SK-N-SH (cell line): ENCODE measurements around the gene SBF2. TPM values are rescaled to one million over a fixed set of nuclear protein-coding genes. Genes with fewer than 3 reads are reported as not detected.

ENCODE experiments used
- CTCF ChIA-PET: fragments of 300-600, 350-600 bp; formaldehyde crosslinking; extraction: SDS; loops from one replicate; lab custom pipeline; 2021; lab: Yijun Ruan, JAX
- POLR2A ChIA-PET: fragments of 350-600 bp; sonication (Branson Sonifier 250); formaldehyde crosslinking; extraction: SDS; loops from one replicate; lab custom pipeline; 2020; ENCODE audit warnings: antibody characterized with exemption, inconsistent platforms; lab: Yijun Ruan, JAX
- DNase-seq: peaks from one replicate; pipeline ENCODE4 v3.0.0; 2012
- H2AFZ ChIP-seq: fragments of 200-600 bp; sonication (generic); 2 replicates; pipeline ENCODE4 v1.8.1; 2016; ENCODE audit warnings: antibody characterized with exemption, mild to moderate bottlenecking, low read depth
- H3F3A ChIP-seq: fragments of 200-600 bp; sonication (generic); replicated peaks from 2 replicates; pipeline ENCODE3; 2016; ENCODE audit warnings: antibody characterized with exemption, mild to moderate bottlenecking; ENCODE audit not compliant: insufficient read depth
- H3K27ac ChIP-seq, 2 experiments: fragments of 200-500 bp in 1 of 2; fragments of 200-600 bp in 1 of 2; sonication (Bioruptor generic) in 1 of 2; sonication (generic), shearing (Covaris generic) in 1 of 2; 2 replicates each; pipeline versions ENCODE4 v1.5.1 to v1.6.1; 2014 to 2016; ENCODE audit warnings: low read depth in 2 of 2, inconsistent platforms in 1 of 2, low read length in 1 of 2, mild to moderate bottlenecking in 1 of 2, mixed read lengths in 1 of 2
- H3K27me3 ChIP-seq: fragments of 200-600 bp; sonication (generic), shearing (Covaris generic); 2 replicates; pipeline ENCODE4 v1.6.1; 2016; ENCODE audit warnings: mixed run types; ENCODE audit not compliant: insufficient read depth
- H3K36me3 ChIP-seq, 2 experiments: fragments of 200-500 bp in 1 of 2; fragments of 200-600 bp in 1 of 2; sonication (Bioruptor generic) in 1 of 2; sonication (generic) in 1 of 2; replicated peaks in 1 of 2; 2 replicates each; pipeline versions ENCODE3 to v1.5.1; 2014 to 2016; ENCODE audit warnings: low read length in 1 of 2, mild to moderate bottlenecking in 1 of 2; ENCODE audit not compliant: insufficient read depth in 2 of 2, control insufficient read depth in 1 of 2
- H3K4me1 ChIP-seq, 2 experiments: fragments of 200-500 bp in 1 of 2; fragments of 200-600 bp in 1 of 2; sonication (Bioruptor generic) in 1 of 2; sonication (generic), shearing (Covaris generic) in 1 of 2; 2 replicates each; pipeline versions ENCODE4 v1.5.1 to v1.6.1; 2014 to 2016; ENCODE audit warnings: low read depth in 1 of 2, low read length in 1 of 2, mixed run types in 1 of 2; ENCODE audit not compliant: insufficient read depth in 2 of 2, control insufficient read depth in 1 of 2
- H3K4me2 ChIP-seq: fragments of 200-600 bp; sonication (generic), shearing (Covaris generic); 2 replicates; pipeline ENCODE4 v1.6.1; 2017; ENCODE audit warnings: mixed run types
- H3K4me3 ChIP-seq, 2 experiments: fragments of 200-500 bp in 1 of 2; fragments of 200-600 bp in 1 of 2; sonication (Bioruptor generic) in 1 of 2; sonication (generic), shearing (Covaris generic) in 1 of 2; 2 replicates each; pipeline versions ENCODE4 v1.5.1 to v1.8.1; 2014 to 2016; ENCODE audit warnings: low read depth in 2 of 2, inconsistent platforms in 1 of 2, low read length in 1 of 2, mild to moderate bottlenecking in 1 of 2, mixed read lengths in 1 of 2, moderate library complexity in 1 of 2
- H3K79me2 ChIP-seq: fragments of 200-600 bp; sonication (generic); 2 replicates; pipeline ENCODE4 v1.8.1; 2017; ENCODE audit warnings: mild to moderate bottlenecking; ENCODE audit not compliant: insufficient read depth
- H3K9ac ChIP-seq: fragments of 200-600 bp; sonication (generic); 2 replicates; pipeline ENCODE4 v1.6.1; 2017; ENCODE audit warnings: mixed run types
- H3K9me2 ChIP-seq: fragments of 200-600 bp; sonication (generic); 2 replicates; pipeline ENCODE4 v1.6.1; 2017; ENCODE audit warnings: mixed run types
- H3K9me3 ChIP-seq: fragments of 200-600 bp; sonication (generic); 2 replicates; pipeline ENCODE4 v1.6.1; 2017; ENCODE audit warnings: mixed run types, mild to moderate bottlenecking, moderate library complexity
- H4K20me1 ChIP-seq: fragments of 200-600 bp; sonication (generic); 2 replicates; pipeline ENCODE4 v1.6.1; 2017; ENCODE audit warnings: mild to moderate bottlenecking, mixed run types; ENCODE audit not compliant: insufficient read depth
- EP300 ChIP-seq, 2 experiments: IDR thresholded peaks; 2 replicates each; pipeline versions ENCODE4 v1.4.0 to v1.6.1; 2012; ENCODE audit warnings: borderline replicate concordance in 1 of 2, low read depth in 1 of 2, low read length in 1 of 2
- FOSL2 ChIP-seq: IDR thresholded peaks from 2 replicates; pipeline ENCODE4 v1.4.0; 2012; ENCODE audit warnings: low read depth, mild to moderate bottlenecking, moderate library complexity, borderline replicate concordance
- FOXJ3 ChIP-seq: sonication (generic); formaldehyde crosslinking; IDR thresholded peaks from 2 replicates; pipeline ENCODE4 v1.5.1; 2020; ENCODE audit warnings: mild to moderate bottlenecking, missing genetic modification reagents
- FOXM1 ChIP-seq: IDR thresholded peaks from 2 replicates; pipeline ENCODE4 v1.4.0; 2012; ENCODE audit warnings: low read depth, mild to moderate bottlenecking
- GABPA ChIP-seq: IDR thresholded peaks from 2 replicates; pipeline ENCODE4 v1.4.0; 2012; ENCODE audit warnings: low read depth, mild to moderate bottlenecking
- GATA2 ChIP-seq: sonication (generic); formaldehyde crosslinking; IDR thresholded peaks from 2 replicates; pipeline ENCODE4 v1.5.0; 2020; ENCODE audit warnings: mild to moderate bottlenecking, missing genetic modification reagents
- MEF2A ChIP-seq: IDR thresholded peaks from 2 replicates; pipeline ENCODE4 v1.4.0; 2012; ENCODE audit warnings: low read depth, borderline replicate concordance
- RAD21 ChIP-seq: IDR thresholded peaks from 2 replicates; pipeline ENCODE4 v1.6.1; 2012; ENCODE audit warnings: mild to moderate bottlenecking, low read length
- RFX5 ChIP-seq: IDR thresholded peaks from 2 replicates; pipeline ENCODE4 v1.6.1; 2012; ENCODE audit warnings: mild to moderate bottlenecking, improper control_type of control experiment, low read length
- SIN3A ChIP-seq: IDR thresholded peaks from 2 replicates; pipeline ENCODE4 v1.6.1; 2012; ENCODE audit warnings: low read depth, mild to moderate bottlenecking, low read length, moderate library complexity, borderline replicate concordance
- SMC3 ChIP-seq: IDR thresholded peaks from 2 replicates; pipeline ENCODE4 v1.6.1; 2012; ENCODE audit warnings: low read depth, low read length, improper control_type of control experiment
- TAF1 ChIP-seq: IDR thresholded peaks from 2 replicates; pipeline ENCODE4 v1.6.1; 2012; ENCODE audit warnings: low read depth, mild to moderate bottlenecking, low read length, moderate library complexity, borderline replicate concordance
- TEAD4 ChIP-seq: IDR thresholded peaks from 2 replicates; pipeline ENCODE4 v1.4.0; 2012; ENCODE audit warnings: mild to moderate bottlenecking, borderline replicate concordance; ENCODE audit not compliant: insufficient read depth
- WGBS: methylation state at CpG from one replicate; pipeline ENCODE4 v1.1.6; 2017; ENCODE audit warnings: low lambda C conversion rate; 5-methylcytosine and 5-hydroxymethylcytosine counted together
- polyA plus RNA-seq, 3 experiments: library from polyadenylated mRNA; depleted of rRNA; stranded (reverse); fragments of >200 nt; gene quantifications; 2 replicates each; pipeline ENCODE4 v1.2.3, GENCODE V29; 2012
- TF ChIP-seq, protein P1 (sequence below): IDR thresholded peaks from 2 replicates; pipeline ENCODE4 v1.6.1; 2012; ENCODE audit warnings: mild to moderate bottlenecking, low read depth, low read length, moderate library complexity
- TF ChIP-seq, protein P2 (sequence below): IDR thresholded peaks from 2 replicates; pipeline ENCODE4; 2012
- TF ChIP-seq, protein P3 (sequence below): IDR thresholded peaks from 2 replicates; pipeline ENCODE4 v1.4.0; 2012; ENCODE audit warnings: low read depth, borderline replicate concordance

The SBF2 gene
- polyA plus RNA-seq, 1 of the 3 experiments (the other 2 are of a cell fraction): 23.0 TPM

DNA sequence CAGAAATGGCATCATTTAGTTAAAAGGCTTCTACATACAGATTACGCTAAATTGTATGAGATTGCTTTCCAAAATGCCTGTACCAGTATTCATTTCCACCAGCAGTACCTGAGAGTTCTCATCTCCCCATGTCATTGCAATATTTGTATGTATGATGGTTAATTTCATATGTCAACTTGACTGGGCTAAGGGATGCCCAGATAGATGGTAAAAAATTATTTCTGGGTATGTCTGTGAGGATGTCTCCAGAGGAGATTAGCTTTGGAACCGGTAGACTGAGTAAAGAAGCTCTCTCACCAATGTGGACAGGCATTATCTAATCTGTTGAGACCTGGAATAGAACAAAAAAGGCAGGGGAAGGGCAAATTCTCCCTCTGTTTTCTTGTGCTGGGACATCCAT is 17.8 kb upstream of the SBF2 start:
- Histone ChIP-seq H3K27ac (no peak overlapping the region), H2AFZ (no peak overlapping the region), H3F3A (peaks cover 14% of the 10 kb centered on the region), H3K9me3 (no peaks in the 10 kb centered on the region), H3K9ac (no peak overlapping the region), H3K27me3 (no peaks in the 10 kb centered on the region), H3K9me2 (no peaks in the 10 kb centered on the region), H3K4me3 (no peak overlapping the region), H3K4me2 (no peak overlapping the region), H3K79me2 (0 out of 2 replicates have a peak, but pooled peaks cover 6% of the 10 kb centered on the region), H3K36me3 (peaks cover 0 to under 1% of the 10 kb centered on the region in 2 experiments), H4K20me1 (peaks cover 7% of the 10 kb centered on the region; the same call in 1 of the 2 replicates), H3K4me1 (peaks cover 7 to 20% of the 10 kb centered on the region in 2 experiments; a peak in 3 of 4 replicates)
- POLR2A ChIA-PET: no interaction called here
- DNase-seq: no peak
- CTCF ChIA-PET: interaction anchor here (0.6 to 6.6 kb wide), 2 partner anchors 9 to 229 kb away, joined by 3 to 52 read pairs; partner anchors contain the start of gene RNF141
- TF ChIP-seq SMC3 (no peak), FOSL2 (no peak), TEAD4 (no peak), RAD21 (no peak), RFX5 (no peak), MEF2A (no peak), GABPA (no peak), FOXJ3 (CRISPR knock-in tag) (no peak), TAF1 (no peak)
- TF ChIP-seq, protein P1, sequence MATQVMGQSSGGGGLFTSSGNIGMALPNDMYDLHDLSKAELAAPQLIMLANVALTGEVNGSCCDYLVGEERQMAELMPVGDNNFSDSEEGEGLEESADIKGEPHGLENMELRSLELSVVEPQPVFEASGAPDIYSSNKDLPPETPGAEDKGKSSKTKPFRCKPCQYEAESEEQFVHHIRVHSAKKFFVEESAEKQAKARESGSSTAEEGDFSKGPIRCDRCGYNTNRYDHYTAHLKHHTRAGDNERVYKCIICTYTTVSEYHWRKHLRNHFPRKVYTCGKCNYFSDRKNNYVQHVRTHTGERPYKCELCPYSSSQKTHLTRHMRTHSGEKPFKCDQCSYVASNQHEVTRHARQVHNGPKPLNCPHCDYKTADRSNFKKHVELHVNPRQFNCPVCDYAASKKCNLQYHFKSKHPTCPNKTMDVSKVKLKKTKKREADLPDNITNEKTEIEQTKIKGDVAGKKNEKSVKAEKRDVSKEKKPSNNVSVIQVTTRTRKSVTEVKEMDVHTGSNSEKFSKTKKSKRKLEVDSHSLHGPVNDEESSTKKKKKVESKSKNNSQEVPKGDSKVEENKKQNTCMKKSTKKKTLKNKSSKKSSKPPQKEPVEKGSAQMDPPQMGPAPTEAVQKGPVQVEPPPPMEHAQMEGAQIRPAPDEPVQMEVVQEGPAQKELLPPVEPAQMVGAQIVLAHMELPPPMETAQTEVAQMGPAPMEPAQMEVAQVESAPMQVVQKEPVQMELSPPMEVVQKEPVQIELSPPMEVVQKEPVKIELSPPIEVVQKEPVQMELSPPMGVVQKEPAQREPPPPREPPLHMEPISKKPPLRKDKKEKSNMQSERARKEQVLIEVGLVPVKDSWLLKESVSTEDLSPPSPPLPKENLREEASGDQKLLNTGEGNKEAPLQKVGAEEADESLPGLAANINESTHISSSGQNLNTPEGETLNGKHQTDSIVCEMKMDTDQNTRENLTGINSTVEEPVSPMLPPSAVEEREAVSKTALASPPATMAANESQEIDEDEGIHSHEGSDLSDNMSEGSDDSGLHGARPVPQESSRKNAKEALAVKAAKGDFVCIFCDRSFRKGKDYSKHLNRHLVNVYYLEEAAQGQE: no peak
- 85% methylated on average over 2 of the region's 2 CpGs for WGBS

DNA sequence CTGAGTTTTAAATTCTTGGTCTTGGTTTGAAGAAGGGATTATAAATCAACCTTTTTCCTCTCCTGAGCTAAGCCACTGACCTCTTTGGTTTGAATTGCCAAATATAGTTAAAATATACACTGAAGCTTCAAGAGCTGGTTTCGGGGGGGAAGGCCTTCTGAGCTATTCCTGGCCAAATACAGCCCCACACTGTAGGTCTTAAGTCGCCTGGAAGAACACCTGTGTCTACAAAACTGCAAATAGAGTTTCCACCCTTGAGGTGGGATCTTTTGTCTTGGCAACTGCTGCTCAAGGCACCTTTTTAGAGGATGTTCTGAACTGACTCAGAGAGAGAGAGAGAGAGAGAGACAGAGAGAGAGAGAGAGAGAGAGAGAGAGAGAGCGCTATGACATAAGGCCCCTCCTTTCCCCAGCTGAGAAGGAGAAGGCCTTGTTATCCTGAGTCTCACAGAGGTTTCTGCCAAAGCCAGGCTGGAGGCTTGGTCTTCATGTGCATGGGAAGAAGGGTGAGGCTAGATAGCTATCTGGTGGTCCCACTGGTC is 16.4 kb upstream of the SBF2 start:
- Histone ChIP-seq H3K79me2 (peaks cover 19% of the 10 kb centered on the region; the same call in 1 of the 2 replicates), H3F3A (peaks cover 17% of the 10 kb centered on the region), H3K9ac (no peak overlapping the region), H2AFZ (no peak overlapping the region), H3K9me2 (no peaks in the 10 kb centered on the region), H3K27ac (no peak overlapping the region), H3K4me3 (no peak overlapping the region), H3K4me2 (no peak overlapping the region), H3K36me3 (peaks cover 0 to 5% of the 10 kb centered on the region in 2 experiments), H4K20me1 (peaks cover 10% of the 10 kb centered on the region; the same call in 1 of the 2 replicates), H3K9me3 (no peaks in the 10 kb centered on the region), H3K4me1 (peaks cover 7 to 27% of the 10 kb centered on the region in 2 experiments; a peak in 3 of 4 replicates), H3K27me3 (no peaks in the 10 kb centered on the region)
- WGBS: 93% methylated on average over 3 of the region's 3 CpGs
- POLR2A ChIA-PET: no interaction called here
- DNase-seq: no peak
- CTCF ChIA-PET: interaction anchor here (0.9 to 9.2 kb wide), 4 partner anchors 11 to 551 kb away, joined by 3 to 104 read pairs (median 29); no protein-coding TSS in a partner anchor
- TF ChIP-seq FOXM1 (no peak), GATA2 (CRISPR knock-in tag) (no peak), RFX5 (no peak), SIN3A (no peak), FOSL2 (no peak), EP300 (IDR thresholded peaks at IDR 0.05; ENCODE audit: borderline replicate concordance in 1 of 2, low read depth in 1 of 2, low read length in 1 of 2) (no peak)
- TF ChIP-seq, protein P2, sequence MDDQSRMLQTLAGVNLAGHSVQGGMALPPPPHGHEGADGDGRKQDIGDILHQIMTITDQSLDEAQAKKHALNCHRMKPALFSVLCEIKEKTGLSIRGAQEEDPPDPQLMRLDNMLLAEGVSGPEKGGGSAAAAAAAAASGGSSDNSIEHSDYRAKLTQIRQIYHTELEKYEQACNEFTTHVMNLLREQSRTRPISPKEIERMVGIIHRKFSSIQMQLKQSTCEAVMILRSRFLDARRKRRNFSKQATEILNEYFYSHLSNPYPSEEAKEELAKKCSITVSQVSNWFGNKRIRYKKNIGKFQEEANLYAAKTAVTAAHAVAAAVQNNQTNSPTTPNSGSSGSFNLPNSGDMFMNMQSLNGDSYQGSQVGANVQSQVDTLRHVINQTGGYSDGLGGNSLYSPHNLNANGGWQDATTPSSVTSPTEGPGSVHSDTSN: no peak
- TF ChIP-seq, protein P1: no peak
- TF ChIP-seq, protein P3, sequence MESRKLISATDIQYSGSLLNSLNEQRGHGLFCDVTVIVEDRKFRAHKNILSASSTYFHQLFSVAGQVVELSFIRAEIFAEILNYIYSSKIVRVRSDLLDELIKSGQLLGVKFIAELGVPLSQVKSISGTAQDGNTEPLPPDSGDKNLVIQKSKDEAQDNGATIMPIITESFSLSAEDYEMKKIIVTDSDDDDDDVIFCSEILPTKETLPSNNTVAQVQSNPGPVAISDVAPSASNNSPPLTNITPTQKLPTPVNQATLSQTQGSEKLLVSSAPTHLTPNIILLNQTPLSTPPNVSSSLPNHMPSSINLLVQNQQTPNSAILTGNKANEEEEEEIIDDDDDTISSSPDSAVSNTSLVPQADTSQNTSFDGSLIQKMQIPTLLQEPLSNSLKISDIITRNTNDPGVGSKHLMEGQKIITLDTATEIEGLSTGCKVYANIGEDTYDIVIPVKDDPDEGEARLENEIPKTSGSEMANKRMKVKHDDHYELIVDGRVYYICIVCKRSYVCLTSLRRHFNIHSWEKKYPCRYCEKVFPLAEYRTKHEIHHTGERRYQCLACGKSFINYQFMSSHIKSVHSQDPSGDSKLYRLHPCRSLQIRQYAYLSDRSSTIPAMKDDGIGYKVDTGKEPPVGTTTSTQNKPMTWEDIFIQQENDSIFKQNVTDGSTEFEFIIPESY: no peak
